ENCODE data around the gene PRODH2. TPM values are rescaled to one million over a fixed set of nuclear protein-coding genes. Genes with fewer than 3 reads are reported as not detected.

The PRODH2 gene, protein sequence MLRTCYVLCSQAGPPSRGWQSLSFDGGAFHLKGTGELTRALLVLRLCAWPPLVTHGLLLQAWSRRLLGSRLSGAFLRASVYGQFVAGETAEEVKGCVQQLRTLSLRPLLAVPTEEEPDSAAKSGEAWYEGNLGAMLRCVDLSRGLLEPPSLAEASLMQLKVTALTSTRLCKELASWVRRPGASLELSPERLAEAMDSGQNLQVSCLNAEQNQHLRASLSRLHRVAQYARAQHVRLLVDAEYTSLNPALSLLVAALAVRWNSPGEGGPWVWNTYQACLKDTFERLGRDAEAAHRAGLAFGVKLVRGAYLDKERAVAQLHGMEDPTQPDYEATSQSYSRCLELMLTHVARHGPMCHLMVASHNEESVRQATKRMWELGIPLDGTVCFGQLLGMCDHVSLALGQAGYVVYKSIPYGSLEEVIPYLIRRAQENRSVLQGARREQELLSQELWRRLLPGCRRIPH
- not detected for total RNA-seq
- long read RNA-seq, donor 1 = 0 reads
- long read RNA-seq, donor 2 = 0 reads

DNA sequence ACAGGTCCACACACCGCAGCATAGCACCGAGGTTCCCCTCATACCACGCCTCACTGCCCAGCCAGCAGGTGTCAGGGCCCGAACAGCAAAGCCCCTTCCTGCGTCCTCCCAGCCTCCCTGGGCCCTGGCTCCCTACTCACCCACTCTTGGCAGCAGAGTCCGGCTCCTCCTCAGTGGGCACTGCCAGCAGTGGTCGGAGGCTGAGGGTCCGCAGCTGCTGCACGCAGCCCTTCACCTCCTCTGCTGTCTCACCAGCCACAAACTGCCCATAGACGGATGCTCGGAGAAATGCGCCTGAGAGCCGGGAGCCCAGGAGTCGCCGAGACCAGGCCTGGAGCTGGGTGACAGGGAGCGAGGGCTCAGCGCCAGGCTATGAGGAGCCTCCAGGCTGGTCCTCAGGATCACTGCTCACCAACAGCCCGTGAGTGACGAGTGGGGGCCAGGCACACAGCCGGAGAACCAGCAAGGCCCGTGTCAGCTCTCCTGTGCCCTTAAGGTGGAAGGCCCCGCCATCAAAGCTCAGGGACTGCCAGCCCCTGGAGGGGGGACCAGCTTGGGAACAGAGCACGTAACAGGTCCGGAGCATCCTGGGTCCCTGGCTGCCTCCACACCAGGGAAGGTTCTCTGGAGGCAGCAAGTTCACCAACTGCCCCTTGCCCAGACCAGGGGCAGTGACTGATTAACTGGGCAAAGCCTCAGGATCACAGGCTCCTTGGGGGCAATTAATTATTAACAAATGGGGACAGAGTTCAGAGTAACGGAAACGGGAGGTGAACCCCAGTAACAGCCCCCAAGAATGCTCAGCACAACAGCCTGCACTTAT lies at the start of gene PRODH2:
PRODH2 (minus strand) TSS at position 626 of the 823 bp plus-strand sequence; CDS start at position 586, 40 bp downstream.
- no peak within 1 kb of the TSS for H3K4me3 ChIP-seq
- no peaks in the 10 kb centered on the region for H3K4me1 ChIP-seq (ENCODE audit: low read depth)
- no peaks in the 10 kb centered on the region for H3K9me3 ChIP-seq
- intact Hi-C loops (cut with DNase I, micrococcal nuclease) = no loop called here
- ATAC-seq = no peak
- H3K36me3 ChIP-seq (ENCODE audit: low read depth) = no peaks in the 10 kb centered on the region
- no peak for DNase-seq
- TF ChIP-seq, protein P1, sequence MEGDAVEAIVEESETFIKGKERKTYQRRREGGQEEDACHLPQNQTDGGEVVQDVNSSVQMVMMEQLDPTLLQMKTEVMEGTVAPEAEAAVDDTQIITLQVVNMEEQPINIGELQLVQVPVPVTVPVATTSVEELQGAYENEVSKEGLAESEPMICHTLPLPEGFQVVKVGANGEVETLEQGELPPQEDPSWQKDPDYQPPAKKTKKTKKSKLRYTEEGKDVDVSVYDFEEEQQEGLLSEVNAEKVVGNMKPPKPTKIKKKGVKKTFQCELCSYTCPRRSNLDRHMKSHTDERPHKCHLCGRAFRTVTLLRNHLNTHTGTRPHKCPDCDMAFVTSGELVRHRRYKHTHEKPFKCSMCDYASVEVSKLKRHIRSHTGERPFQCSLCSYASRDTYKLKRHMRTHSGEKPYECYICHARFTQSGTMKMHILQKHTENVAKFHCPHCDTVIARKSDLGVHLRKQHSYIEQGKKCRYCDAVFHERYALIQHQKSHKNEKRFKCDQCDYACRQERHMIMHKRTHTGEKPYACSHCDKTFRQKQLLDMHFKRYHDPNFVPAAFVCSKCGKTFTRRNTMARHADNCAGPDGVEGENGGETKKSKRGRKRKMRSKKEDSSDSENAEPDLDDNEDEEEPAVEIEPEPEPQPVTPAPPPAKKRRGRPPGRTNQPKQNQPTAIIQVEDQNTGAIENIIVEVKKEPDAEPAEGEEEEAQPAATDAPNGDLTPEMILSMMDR (IDR thresholded peaks at IDR 0.05) = no peak

DNA sequence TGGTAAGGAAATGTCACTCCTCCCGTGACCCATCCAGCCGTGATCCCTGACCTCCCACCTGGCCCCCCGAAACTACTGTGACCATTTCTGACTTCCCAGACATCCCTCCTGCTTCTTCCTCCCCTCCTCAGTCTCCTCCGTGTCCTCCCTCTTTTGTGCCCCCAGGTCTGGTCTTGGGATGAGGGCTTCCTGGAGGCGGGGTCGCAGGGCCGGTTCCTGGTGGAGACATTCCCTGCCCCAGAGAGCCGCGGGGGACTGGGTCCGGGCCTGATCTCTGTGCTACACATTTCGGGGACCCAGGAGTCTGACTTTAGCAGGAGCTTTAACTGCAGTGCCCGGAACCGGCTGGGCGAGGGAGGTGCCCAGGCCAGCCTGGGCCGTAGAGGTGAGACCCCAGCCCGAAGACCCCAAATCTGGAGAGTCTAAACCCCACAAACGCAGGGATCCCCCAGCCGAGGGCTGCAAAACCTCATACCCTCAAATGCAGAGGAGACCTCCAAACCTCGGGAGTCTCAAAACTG lies 49.1 kb upstream of the PRODH2 start:
- no peak for DNase-seq
- Histone ChIP-seq H3K9me3 (no peaks in the 10 kb centered on the region), H3K36me3 (ENCODE audit: low read depth) (no peaks in the 10 kb centered on the region), H3K4me3 (no peak overlapping the region), H3K4me1 (ENCODE audit: low read depth) (no peaks in the 10 kb centered on the region)
- TF ChIP-seq, protein P1 (IDR thresholded peaks at IDR 0.05) = no peak
- no peak for ATAC-seq
- intact Hi-C loops (cut with DNase I, micrococcal nuclease) = no loop called here

DNA sequence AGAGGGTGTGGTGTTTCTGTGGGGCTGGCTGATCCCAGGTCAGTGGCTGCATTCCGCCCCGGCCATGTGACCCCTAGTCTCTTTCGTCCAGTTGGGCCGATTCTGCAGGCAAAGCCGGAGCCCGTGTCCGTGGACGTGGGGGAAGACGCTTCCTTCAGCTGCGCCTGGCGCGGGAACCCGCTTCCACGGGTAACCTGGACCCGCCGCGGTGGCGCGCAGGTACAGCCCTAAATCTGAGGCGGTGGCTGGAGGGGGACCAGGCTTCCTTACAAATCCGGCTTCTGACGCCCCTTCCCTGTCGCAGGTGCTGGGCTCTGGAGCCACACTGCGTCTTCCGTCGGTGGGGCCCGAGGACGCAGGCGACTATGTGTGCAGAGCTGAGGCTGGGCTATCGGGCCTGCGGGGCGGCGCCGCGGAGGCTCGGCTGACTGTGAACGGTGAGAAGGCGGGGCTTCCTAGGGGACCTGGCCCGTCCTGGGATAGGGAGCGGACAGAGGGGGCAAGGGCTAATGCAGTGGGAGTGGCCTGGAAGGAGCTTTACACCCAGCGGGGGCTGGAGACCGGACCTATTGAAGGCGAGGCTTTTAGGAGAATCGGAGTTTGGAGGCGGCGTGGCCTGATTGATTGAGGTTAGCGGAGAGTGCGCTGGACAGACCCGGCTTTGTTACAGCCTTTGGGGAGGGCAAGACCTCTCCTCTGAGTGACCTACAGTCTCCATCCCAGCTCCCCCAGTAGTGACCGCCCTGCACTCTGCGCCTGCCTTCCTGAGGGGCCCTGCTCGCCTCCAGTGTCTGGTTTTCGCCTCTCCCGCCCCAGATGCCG lies 48.4 kb upstream of the PRODH2 start:
- no peak for DNase-seq
- intact Hi-C loops (cut with DNase I, micrococcal nuclease) = no loop called here
- TF ChIP-seq, protein P1 (IDR thresholded peaks at IDR 0.05) = no peak
- H3K36me3 ChIP-seq (ENCODE audit: low read depth) = no peaks in the 10 kb centered on the region
- peak; percentile 57 for ATAC-seq
- no peak overlapping the region for H3K4me3 ChIP-seq
- no peaks in the 10 kb centered on the region for H3K9me3 ChIP-seq
- H3K4me1 ChIP-seq (ENCODE audit: low read depth) = no peaks in the 10 kb centered on the region

DNA sequence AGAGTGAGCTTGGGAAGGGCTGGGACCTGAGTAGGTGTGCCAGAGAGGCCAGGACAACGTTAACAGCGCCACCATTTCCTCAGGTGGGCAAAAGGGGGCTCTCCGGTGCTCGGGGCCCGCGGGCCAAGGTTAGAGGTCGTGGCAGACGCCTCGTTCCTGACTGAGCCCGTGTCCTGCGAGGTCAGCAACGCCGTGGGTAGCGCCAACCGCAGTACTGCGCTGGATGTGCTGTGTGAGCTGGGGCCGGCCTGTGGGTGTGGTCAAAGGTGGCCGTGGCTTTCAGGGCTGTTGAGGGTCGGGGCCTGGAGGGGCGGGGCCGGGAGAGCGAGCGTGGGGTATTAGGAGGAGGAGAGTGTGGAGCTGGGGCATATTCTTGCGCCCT lies 47.8 kb upstream of the PRODH2 start:
- intact Hi-C loops (cut with DNase I, micrococcal nuclease) = no loop called here
- Histone ChIP-seq H3K4me1 (ENCODE audit: low read depth) (no peaks in the 10 kb centered on the region), H3K9me3 (no peaks in the 10 kb centered on the region), H3K36me3 (ENCODE audit: low read depth) (no peaks in the 10 kb centered on the region), H3K4me3 (no peak overlapping the region)
- DNase-seq (no peak), ATAC-seq (no peak)
- TF ChIP-seq, protein P1 (IDR thresholded peaks at IDR 0.05) = no peak

DNA sequence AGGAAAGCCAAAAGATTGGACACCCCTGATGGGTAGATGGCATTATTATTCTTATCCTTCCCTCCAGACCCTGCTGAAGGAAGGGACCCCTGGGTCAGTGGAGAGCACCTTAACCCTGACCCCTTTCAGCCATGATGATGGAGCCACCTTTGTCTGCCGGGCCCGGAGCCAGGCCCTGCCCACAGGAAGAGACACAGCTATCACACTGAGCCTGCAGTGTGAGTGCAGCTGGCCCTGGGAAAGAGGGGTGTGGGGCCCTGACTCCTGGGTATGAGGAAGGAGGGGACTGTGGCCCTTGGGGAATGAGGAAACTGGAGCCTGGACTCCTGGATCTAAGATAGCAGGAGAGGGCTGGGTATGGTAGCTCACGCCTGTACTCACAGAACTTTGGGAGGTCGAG lies 46.8 kb upstream of the PRODH2 start:
- no peaks in the 10 kb centered on the region for H3K4me1 ChIP-seq (ENCODE audit: low read depth)
- no peak overlapping the region for H3K4me3 ChIP-seq
- H3K36me3 ChIP-seq (ENCODE audit: low read depth) = no peaks in the 10 kb centered on the region
- H3K9me3 ChIP-seq = no peaks in the 10 kb centered on the region
- intact Hi-C loops (cut with DNase I, micrococcal nuclease) = no loop called here
- ATAC-seq (peak; percentile 20), DNase-seq (no peak)
- TF ChIP-seq, protein P1 (IDR thresholded peaks at IDR 0.05) = no peak
